Activated naive CD4-positive, alpha-beta T cell treated with anti-CD3 and anti-CD28 coated beads, Interleukin-2, amount 10 ng/mL, durations not matched to agents 7 days and 5 days (primary cell): Measurements from ENCODE around the gene SLC38A8.

ENCODE experiments used
- CTCF ChIA-PET: fragments of 350-600 bp; sonication (Branson Sonifier 250); formaldehyde crosslinking; loops from one replicate; lab custom pipeline; 2021; ENCODE audit warnings: antibody characterized with exemption; lab: Charles Lee
- DNase-seq: peaks from one replicate; pipeline ENCODE4 v3.0.0-alpha.2; 2020
- H3K27ac Mint-ChIP-seq: one replicate; pipeline ENCODE4 v1.8.0; 2021; ENCODE audit warnings: mild to moderate bottlenecking, moderate library complexity, mixed read lengths
- H3K27me3 Mint-ChIP-seq: one replicate; pipeline ENCODE4 v1.8.0; 2021; ENCODE audit warnings: mild to moderate bottlenecking, mixed read lengths
- H3K36me3 Mint-ChIP-seq: one replicate; pipeline ENCODE4 v1.8.0; 2021; ENCODE audit warnings: mixed read lengths
- H3K4me1 Mint-ChIP-seq: one replicate; pipeline ENCODE4 v1.8.0; 2021; ENCODE audit warnings: mixed read lengths
- H3K4me3 Mint-ChIP-seq: one replicate; pipeline ENCODE4 v1.8.0; 2021; ENCODE audit warnings: mild to moderate bottlenecking, moderate library complexity, mixed read lengths
- H3K9me3 Mint-ChIP-seq: one replicate; pipeline ENCODE4 v1.8.0; 2021; ENCODE audit warnings: mixed read lengths

Gene SLC38A8

DNA sequence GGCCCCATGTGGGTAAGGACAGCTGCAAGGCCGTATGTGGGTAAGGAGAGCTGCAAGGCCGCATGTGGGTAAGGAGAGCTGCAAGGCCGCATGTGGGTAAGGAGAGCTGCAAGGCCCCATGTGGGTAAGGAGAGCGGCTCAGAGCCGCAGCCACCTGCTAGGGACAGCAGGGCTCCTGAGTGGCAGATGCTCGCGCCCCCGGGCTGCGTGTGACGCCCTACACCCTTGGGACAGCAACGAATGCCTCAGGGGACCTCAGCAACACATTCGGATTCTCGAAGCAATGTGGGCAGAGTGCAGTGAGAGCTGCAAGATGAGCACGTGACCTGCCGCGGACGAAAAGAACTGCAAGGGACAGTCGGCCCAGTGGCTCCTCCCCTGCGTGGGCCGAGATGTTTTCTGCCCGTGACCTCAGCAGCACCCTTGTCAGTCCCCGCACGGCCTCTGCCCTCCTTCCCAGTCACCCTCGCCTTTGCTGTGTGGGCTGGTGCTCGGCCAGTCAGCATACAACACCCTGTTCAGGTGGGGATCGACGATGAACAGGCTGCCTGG lies 9.6 kb upstream of the SLC38A8 start:
- CTCF ChIA-PET = no interaction called here
- Mint-ChIP-seq H3K27ac (no peak overlapping the region), H3K36me3 (peaks cover 40% of the 10 kb centered on the region), H3K4me3 (no peak overlapping the region), H3K4me1 (no peaks in the 10 kb centered on the region), H3K9me3 (no peaks in the 10 kb centered on the region), H3K27me3 (no peaks in the 10 kb centered on the region)
- no peak for DNase-seq

DNA sequence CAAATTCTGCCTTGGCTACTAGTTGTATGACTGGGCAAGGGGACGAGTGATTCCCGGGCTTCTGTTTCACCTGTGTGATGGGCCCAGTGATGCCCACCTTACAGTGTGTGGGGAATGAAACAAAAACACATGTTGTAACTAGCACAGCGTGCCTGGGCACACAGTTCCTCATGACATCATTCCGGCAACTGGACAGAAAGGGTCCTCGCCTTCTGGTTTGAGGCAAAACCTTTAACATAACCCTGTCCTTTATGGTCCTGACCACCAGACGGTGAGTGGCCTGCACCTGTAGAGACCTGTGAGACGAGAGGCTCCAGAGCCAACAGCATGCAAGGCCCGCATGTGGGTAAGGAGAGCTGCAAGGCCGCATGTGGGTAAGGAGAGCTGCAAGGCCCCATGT lies 7.7 kb upstream of the SLC38A8 start:
- Mint-ChIP-seq H3K27me3 (no peaks in the 10 kb centered on the region), H3K36me3 (peaks cover 30% of the 10 kb centered on the region), H3K4me3 (no peak overlapping the region), H3K4me1 (no peaks in the 10 kb centered on the region), H3K27ac (no peak overlapping the region), H3K9me3 (no peaks in the 10 kb centered on the region)
- DNase-seq = no peak
- CTCF ChIA-PET = interaction anchor here (0.6 kb wide), 2 partner anchors 65 to 118 kb away, joined by 3 read pairs; no protein-coding TSS in a partner anchor

GRCh38 chr16:84049403-84050060 lies 6.9 kb upstream of the SLC38A8 start:
- H3K27ac Mint-ChIP-seq = no peak overlapping the region
- CTCF ChIA-PET = interaction anchor here (1.0 kb wide), 1 partner anchor 93 kb away, joined by 3 read pairs; no protein-coding TSS in a partner anchor

GRCh38 chr16:84048871-84049270 lies 6.3 kb upstream of the SLC38A8 start:
- no peaks in the 10 kb centered on the region for H3K4me1 Mint-ChIP-seq
- no peak overlapping the region for H3K4me3 Mint-ChIP-seq
- H3K27ac Mint-ChIP-seq = no peak overlapping the region
- CTCF ChIA-PET = interaction anchor here (1.0 kb wide), 1 partner anchor 93 kb away, joined by 3 read pairs; no protein-coding TSS in a partner anchor
- no peak for DNase-seq
- H3K36me3 Mint-ChIP-seq = peaks cover 21% of the 10 kb centered on the region
- H3K27me3 Mint-ChIP-seq = peaks cover 13% of the 10 kb centered on the region
- H3K9me3 Mint-ChIP-seq = no peaks in the 10 kb centered on the region

More at GRCh38 chr16:84049403-84050060, 6.9 kb upstream of the SLC38A8 start:
- H3K27me3 Mint-ChIP-seq = peaks cover 7% of the 10 kb centered on the region
- DNase-seq = no peak
- no peak overlapping the region for H3K4me3 Mint-ChIP-seq
- no peaks in the 10 kb centered on the region for H3K9me3 Mint-ChIP-seq
- no peaks in the 10 kb centered on the region for H3K4me1 Mint-ChIP-seq
- peaks cover 26% of the 10 kb centered on the region for H3K36me3 Mint-ChIP-seq

DNA sequence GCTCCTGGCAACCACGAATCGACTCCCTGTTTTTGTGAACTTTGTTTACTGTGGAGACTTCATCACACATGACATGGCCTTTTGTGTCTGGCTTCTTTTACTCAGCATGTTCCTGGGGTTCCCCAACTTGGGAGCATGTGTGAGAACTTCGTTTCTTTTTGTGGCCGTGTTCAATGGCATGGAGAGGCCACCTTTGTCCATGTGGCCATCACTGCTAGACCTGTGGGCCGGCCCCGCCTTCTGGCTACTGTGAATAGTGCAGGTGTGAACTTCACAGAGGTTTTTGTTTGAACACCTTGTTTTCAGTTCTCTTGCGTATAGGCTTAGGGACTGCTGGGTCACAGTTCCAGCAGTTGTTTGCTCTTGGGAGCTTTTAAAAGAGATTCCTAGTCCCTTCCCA lies 5.7 kb upstream of the SLC38A8 start:
- no peak for DNase-seq
- Mint-ChIP-seq H3K4me1 (no peaks in the 10 kb centered on the region), H3K4me3 (no peak overlapping the region), H3K27me3 (peaks cover 19% of the 10 kb centered on the region), H3K9me3 (no peaks in the 10 kb centered on the region), H3K36me3 (peaks cover 15% of the 10 kb centered on the region), H3K27ac (no peak overlapping the region)
- CTCF ChIA-PET = interaction anchor here (1.0 kb wide), 1 partner anchor 92 kb away, joined by 3 read pairs; no protein-coding TSS in a partner anchor

DNA sequence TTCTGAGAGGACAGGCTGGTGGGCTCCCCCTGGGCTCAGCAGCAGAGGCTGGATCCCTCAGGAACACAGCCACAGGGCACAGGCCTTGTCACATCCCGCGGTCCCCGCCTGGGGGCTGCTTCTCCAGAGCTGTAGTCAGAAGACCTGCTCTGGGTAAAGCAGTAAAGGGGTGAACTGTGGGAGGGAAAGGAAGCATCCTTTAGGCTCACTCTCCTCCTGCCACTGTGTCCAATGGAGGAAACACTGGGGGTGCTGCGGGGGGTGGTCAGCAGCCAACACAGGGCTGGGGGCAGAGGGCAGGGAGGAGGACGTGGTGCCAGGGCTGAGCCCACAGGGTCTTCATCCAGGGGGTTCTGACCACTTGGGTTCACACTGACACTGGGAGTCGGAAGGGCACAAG lies 5.0 kb upstream of the SLC38A8 start:
- Mint-ChIP-seq H3K27me3 (peaks cover 26% of the 10 kb centered on the region), H3K36me3 (peaks cover 9% of the 10 kb centered on the region), H3K9me3 (no peaks in the 10 kb centered on the region), H3K27ac (no peak overlapping the region), H3K4me3 (no peak overlapping the region), H3K4me1 (no peaks in the 10 kb centered on the region)
- DNase-seq = no peak
- CTCF ChIA-PET = no interaction called here

DNA sequence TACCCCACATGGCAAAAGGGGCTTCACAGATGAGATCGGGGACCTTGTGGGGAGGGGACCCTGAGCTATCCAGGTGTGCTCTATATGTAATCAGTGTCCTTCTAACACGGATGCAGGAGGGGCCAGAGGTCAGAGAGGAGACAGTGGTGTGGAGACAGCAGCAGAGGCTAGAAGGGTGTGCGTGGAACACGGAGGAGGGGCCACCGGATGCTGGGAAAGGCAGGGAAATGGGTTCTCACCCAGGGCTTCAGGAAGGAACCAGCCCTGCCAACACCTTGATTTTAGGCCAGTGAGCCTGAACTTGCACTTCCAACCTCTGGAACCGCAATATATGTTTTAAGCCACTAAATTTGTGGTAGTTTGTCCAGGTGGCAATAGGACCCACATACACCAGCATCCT lies 4.6 kb upstream of the SLC38A8 start:
- Mint-ChIP-seq H3K4me1 (no peaks in the 10 kb centered on the region), H3K27ac (no peak overlapping the region), H3K4me3 (no peak overlapping the region), H3K27me3 (peaks cover 30% of the 10 kb centered on the region), H3K36me3 (peaks cover 5% of the 10 kb centered on the region), H3K9me3 (no peaks in the 10 kb centered on the region)
- CTCF ChIA-PET = no interaction called here
- no peak for DNase-seq

DNA sequence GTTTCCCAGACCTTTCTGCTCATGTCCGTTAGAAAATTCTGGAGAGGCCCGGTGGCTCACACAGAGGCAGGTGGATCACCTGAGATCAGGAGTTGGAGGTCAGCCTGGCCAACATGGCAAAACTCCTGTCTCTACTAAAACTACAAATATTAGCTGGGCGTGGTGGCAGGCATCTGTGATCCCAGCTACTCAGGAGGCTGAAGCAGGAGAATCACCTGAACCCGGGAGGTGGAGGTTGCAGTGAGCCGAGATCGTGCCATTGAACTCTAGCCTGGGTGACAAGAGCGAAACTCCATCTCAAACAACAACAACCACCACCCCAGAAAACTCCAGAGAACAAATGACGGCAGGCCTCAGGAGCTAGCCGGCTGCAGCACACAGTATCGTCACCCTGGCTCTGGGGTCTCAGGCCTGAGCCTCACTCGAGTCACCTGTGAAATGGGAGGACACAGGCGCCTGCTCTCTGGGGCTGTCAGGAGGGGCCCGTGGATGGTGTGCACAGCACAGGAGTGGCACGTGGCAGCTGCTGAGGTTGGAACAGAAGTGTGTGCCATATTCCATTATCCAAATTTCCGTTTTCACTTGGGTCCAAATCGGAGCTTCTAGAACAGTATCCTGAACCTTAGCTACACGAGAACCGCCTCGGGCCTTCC lies 3.3 kb upstream of the SLC38A8 start:
- Mint-ChIP-seq H3K4me1 (no peaks in the 10 kb centered on the region), H3K36me3 (peaks cover 2% of the 10 kb centered on the region), H3K4me3 (no peak overlapping the region), H3K27me3 (peaks cover 40% of the 10 kb centered on the region), H3K27ac (no peak overlapping the region), H3K9me3 (no peaks in the 10 kb centered on the region)
- CTCF ChIA-PET = interaction anchor here (0.6 kb wide), 1 partner anchor 104 kb away, joined by 6 read pairs; no protein-coding TSS in a partner anchor
- DNase-seq = no peak

DNA sequence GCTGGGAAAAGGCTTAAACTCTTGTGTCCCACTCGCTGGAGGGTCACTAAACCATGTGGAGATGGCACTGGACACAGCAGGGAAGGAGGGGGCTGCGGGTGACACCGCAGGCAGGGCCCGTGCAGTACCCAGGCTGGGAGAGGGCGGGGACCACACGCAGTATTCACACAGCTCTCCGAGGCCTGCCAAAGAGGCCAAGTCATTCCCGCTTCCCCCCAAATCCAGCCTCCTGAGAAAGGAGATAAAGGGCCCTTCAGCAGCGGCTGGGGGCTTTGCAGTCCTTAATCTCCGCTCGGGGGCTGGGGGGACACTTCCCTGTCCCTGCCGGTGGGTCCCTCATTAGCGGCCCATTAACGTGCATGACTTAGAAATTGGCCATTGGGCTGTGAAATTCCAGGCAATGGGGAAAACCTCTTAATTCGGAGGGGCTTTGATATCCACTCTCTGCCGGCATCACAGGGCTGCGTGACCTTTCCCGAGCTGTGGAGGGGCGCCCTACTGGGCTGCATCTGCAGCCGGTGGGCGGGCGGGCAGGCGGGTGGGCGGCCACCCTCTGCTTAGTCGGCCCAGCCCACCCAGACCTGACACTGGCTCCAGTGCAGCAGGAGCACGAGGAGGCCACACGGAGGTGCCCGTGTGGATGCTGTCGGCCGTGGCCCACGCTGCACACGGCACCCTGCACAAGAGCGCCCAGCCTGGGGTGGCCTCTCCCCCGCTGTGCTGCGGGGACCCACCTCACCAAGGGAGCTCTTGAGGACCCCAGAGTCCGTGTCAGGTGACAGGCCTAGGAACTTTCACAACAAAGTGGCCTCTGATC lies 2.6 kb upstream of the SLC38A8 start:
- Mint-ChIP-seq H3K4me1 (no peaks in the 10 kb centered on the region), H3K27ac (no peak overlapping the region), H3K36me3 (peaks cover under 1% of the 10 kb centered on the region), H3K4me3 (no peak overlapping the region), H3K9me3 (no peaks in the 10 kb centered on the region), H3K27me3 (peaks cover 48% of the 10 kb centered on the region)
- CTCF ChIA-PET = interaction anchor here (1.6 kb wide), 1 partner anchor 91 kb away, joined by 4 read pairs; the partner anchor contains the start of gene OSGIN1
- DNase-seq = no peak

GRCh38 chr16:84044118-84044488 lies 1.5 kb upstream of the SLC38A8 start:
- CTCF ChIA-PET = interaction anchor here (0.9 to 1.6 kb wide), 3 partner anchors 87 to 217 kb away, joined by 3 to 4 read pairs (median 3); partner anchors contain the start of gene OSGIN1
- Mint-ChIP-seq H3K4me3 (no peak overlapping the region), H3K27me3 (peaks cover 52% of the 10 kb centered on the region), H3K36me3 (no peaks in the 10 kb centered on the region), H3K9me3 (no peaks in the 10 kb centered on the region), H3K27ac (no peak overlapping the region), H3K4me1 (no peaks in the 10 kb centered on the region)
- DNase-seq = no peak

- CTCF ChIA-PET = interaction anchor here (0.9 to 1.6 kb wide), 5 partner anchors 23 to 234 kb away, joined by 3 to 5 read pairs (median 3); partner anchors contain the start of gene OSGIN1
- Mint-ChIP-seq H3K27ac (no peak overlapping the region), H3K4me1 (no peaks in the 10 kb centered on the region), H3K9me3 (no peaks in the 10 kb centered on the region), H3K27me3 (peaks cover 52% of the 10 kb centered on the region), H3K36me3 (no peaks in the 10 kb centered on the region), H3K4me3 (no peak overlapping the region)
- DNase-seq = no peak
Measured at GRCh38 chr16:84043486-84044117, 1.0 kb upstream of the SLC38A8 start.

GRCh38 chr16:84042879-84043485 lies 387 bp upstream of the SLC38A8 start:
- no peak for DNase-seq
- no peak overlapping the region for H3K4me3 Mint-ChIP-seq
- peaks cover 55% of the 10 kb centered on the region for H3K27me3 Mint-ChIP-seq
- H3K4me1 Mint-ChIP-seq = no peaks in the 10 kb centered on the region
- CTCF ChIA-PET = interaction anchor here (0.9 to 1.6 kb wide), 4 partner anchors 23 to 235 kb away, joined by 3 to 5 read pairs (median 3); no protein-coding TSS in a partner anchor
- H3K36me3 Mint-ChIP-seq = no peaks in the 10 kb centered on the region
- H3K27ac Mint-ChIP-seq = no peak overlapping the region
- H3K9me3 Mint-ChIP-seq = no peaks in the 10 kb centered on the region

GRCh38 chr16:84041881-84042280 lies 714 bp downstream of the SLC38A8 start:
- Mint-ChIP-seq H3K4me1 (no peaks in the 10 kb centered on the region), H3K4me3 (no peak overlapping the region)
- CTCF ChIA-PET = interaction anchor here (0.8 to 1.6 kb wide), 4 partner anchors 16 to 134 kb away, joined by 3 to 5 read pairs (median 4); no protein-coding TSS in a partner anchor

More at GRCh38 chr16:84041881-84042280, 714 bp downstream of the SLC38A8 start:
- no peak for DNase-seq
- H3K9me3 Mint-ChIP-seq = no peaks in the 10 kb centered on the region
- H3K27me3 Mint-ChIP-seq = peaks cover 55% of the 10 kb centered on the region
- no peaks in the 10 kb centered on the region for H3K36me3 Mint-ChIP-seq
- no peak overlapping the region for H3K27ac Mint-ChIP-seq
